Measurements from ENCODE around the gene RYR2. TPM values are rescaled to one million over a fixed set of nuclear protein-coding genes. Genes with fewer than 3 reads are reported as not detected.
A peak's percentile ranks its signal among the peaks of the same experiment; 100 is the strongest.

The RYR2 gene
- total and polyA plus RNA-seq, 4 donors: 9.2 to 31.2 (median 17.3) TPM

DNA sequence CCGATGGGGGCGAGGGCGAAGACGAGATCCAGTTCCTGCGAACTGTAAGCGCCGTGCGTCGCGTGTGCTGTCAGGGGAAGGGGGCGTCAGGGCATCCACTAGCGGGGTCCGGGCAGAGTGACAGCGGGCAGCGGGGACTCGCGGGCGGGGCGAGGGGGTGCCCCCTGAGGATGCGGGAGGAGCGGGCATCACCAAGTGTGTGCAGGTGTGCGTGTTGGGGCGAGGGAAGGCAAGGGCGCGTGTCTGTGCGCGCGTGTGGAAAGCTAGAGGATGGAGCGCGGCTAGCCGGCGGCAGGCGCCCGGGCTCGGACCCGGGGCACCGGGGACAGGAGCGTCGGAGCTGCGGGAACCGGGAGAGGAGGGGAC is 525 bp downstream of the RYR2 start:
- Histone ChIP-seq H3K4me1 (ENCODE audit: control insufficient read depth, insufficient read depth, low read length) (peaks cover 14% of the 10 kb centered on the region), H3K4me3 (ENCODE audit: low read depth, low read length) (peak overlapping the region; percentile 37)
- WGBS (ENCODE audit: insufficient coverage): 0% methylated on average over 41 of the region's 41 CpGs

DNA sequence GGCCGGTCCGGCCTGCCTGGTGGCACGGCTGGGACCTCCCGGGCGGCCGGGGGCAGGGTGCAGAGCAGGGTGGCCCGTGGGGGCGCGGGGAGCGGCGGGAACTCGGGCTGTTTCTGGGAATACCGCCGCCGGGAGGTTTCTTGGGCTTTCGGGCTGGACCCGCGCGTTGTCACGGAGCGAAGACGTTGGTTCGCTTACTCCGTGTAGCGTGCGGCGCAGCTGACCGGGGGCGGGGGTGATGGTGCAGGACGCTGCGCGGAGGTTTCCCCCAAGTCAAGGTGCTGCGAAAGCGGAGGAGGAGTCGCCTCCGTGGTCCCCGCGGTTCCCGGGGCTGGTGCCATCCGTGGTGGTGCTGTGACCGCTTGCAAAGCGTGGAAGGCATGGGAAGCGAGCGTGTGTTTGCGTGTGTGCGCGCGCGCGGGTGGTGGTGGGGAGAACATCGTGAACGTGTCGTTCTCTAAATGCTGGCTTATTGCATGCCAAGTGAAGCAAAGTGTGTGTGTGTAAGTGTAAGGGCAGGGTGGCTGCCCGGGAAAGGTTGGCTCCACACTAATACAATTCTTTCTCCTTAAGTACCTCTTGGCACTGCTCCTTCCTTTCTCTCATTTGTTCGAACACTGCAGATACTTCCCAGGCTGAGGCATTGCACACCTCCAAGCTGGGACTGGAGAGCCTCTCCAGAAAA is 1.1 kb downstream of the RYR2 start:
- Histone ChIP-seq H3K9me3 (ENCODE audit: control insufficient read depth, insufficient read depth, low read length) (no peaks in the 10 kb centered on the region), H3K4me3 (ENCODE audit: low read depth, low read length) (peak overlapping the region; percentile 22), H3K27me3 (ENCODE audit: control insufficient read depth, insufficient read depth, low read length) (peaks cover 51% of the 10 kb centered on the region), H3K36me3 (ENCODE audit: control insufficient read depth, insufficient read depth, low read length) (no peaks in the 10 kb centered on the region), H3K27ac (ENCODE audit: low read depth, low read length) (no peak overlapping the region), H3K4me1 (ENCODE audit: control insufficient read depth, insufficient read depth, low read length) (peaks cover 14% of the 10 kb centered on the region)
- peak in 3 of 6 donors; percentile 29 to 84 (median 67) for DNase-seq (ENCODE audit: low read depth in 4 of 6, low spot score in 6 of 6)
- under 1% methylated on average over 51 of the region's 55 CpGs for WGBS (ENCODE audit: insufficient coverage)

More for the DNA sequence above, 525 bp downstream of the RYR2 start:
- H3K9me3 ChIP-seq (ENCODE audit: control insufficient read depth, insufficient read depth, low read length): no peaks in the 10 kb centered on the region
- peaks cover 51% of the 10 kb centered on the region for H3K27me3 ChIP-seq (ENCODE audit: control insufficient read depth, insufficient read depth, low read length)
- no peak overlapping the region for H3K27ac ChIP-seq (ENCODE audit: low read depth, low read length)
- peak in 2 of 6 donors; percentile 52 to 75 for DNase-seq (ENCODE audit: low read depth in 4 of 6, low spot score in 6 of 6)
- no peaks in the 10 kb centered on the region for H3K36me3 ChIP-seq (ENCODE audit: control insufficient read depth, insufficient read depth, low read length)

DNA sequence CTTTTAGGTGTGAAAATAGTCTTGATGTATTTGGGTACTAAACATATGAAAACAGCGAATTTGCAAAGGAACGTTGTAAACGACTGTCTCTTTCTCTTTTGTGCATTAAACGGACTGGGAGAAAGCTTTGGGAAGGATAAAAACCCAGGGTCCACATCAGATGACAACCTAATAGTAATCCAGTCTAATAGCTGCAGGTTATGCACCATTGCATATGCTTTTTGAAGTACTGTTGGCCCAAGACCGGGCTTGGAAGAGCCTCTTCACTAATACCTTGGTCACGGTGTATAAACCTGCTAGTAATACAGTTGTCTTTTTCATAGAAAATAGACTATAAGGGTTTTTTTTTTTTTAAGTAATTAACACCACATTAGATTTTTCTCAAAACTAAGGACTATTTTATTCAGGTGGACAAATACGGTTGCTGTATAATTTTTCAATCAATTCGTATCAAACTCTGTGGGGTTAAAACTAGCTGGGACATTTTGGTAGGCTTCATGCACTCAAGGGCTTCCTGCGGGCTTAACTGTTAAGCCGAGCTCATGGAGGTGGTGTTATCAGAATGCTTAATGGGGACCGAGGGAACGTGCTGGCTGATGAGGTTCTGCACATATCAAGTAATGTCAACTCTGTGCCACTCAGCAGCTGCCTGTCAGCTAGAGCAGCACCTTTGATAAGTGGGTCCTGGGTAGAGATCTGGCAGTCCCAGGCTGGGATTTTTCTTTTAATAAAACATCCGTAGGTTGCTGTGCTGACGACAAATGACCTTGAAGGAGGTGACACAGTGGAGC is 2.1 kb downstream of the RYR2 start:
- peak overlapping the region; percentile 22 for H3K4me3 ChIP-seq (ENCODE audit: low read depth, low read length)
- no peaks in the 10 kb centered on the region for H3K9me3 ChIP-seq (ENCODE audit: control insufficient read depth, insufficient read depth, low read length)
- H3K27ac ChIP-seq (ENCODE audit: low read depth, low read length): no peak overlapping the region
- H3K27me3 ChIP-seq (ENCODE audit: control insufficient read depth, insufficient read depth, low read length): peaks cover 51% of the 10 kb centered on the region
- H3K4me1 ChIP-seq (ENCODE audit: control insufficient read depth, insufficient read depth, low read length): peaks cover 14% of the 10 kb centered on the region
- no peaks in the 10 kb centered on the region for H3K36me3 ChIP-seq (ENCODE audit: control insufficient read depth, insufficient read depth, low read length)
- DNase-seq (ENCODE audit: low read depth in 4 of 6, low spot score in 6 of 6): peak in 2 of 6 donors; percentile 8 to 65
- 4% methylated on average over 3 of the region's 14 CpGs for WGBS (ENCODE audit: insufficient coverage)

DNA sequence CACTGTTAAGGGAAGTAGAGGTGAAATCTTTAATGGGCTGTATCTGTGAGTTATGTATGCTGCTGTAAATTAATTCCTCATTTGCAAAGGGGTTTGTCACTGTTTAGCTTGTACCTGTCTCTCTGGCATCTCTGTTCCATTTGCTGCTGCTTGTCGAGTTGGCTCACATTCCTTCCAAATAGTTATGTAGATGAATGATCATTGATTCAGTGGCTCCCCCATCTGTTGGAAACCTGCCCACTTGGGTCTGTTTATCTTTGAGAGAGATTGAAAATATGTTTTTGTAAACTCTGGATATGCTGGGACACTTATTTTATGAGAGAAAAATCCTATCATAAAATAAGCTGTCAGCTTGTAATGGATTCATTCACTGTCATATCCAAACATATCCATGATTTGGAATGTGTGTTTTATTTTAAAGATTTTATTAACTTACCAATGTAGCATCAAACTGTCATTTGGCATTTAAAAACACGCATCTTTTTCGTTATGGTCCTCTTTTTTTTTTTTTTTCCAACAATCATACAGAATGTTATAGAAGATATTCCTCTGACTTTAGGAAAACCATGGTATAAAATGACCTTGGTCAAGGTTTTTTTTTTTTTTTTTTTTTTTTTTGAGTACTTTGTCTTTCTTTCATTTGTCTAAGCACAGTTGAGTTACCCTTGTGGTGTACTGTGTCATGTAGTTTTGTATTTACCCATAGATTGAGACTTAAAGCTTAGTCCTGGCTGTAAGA is 3.5 kb downstream of the RYR2 start:
- H3K4me3 ChIP-seq (ENCODE audit: low read depth, low read length): no peak overlapping the region
- DNase-seq (ENCODE audit: low read depth in 4 of 6, low spot score in 6 of 6): peak in 2 of 6 donors; percentile 15 to 67
- no peaks in the 10 kb centered on the region for H3K9me3 ChIP-seq (ENCODE audit: control insufficient read depth, insufficient read depth, low read length)
- H3K4me1 ChIP-seq (ENCODE audit: control insufficient read depth, insufficient read depth, low read length): peaks cover 14% of the 10 kb centered on the region
- no peaks in the 10 kb centered on the region for H3K36me3 ChIP-seq (ENCODE audit: control insufficient read depth, insufficient read depth, low read length)
- WGBS (ENCODE audit: insufficient coverage): 0% methylated on average over 1 of the region's 3 CpGs
- no peak overlapping the region for H3K27ac ChIP-seq (ENCODE audit: low read depth, low read length)
- H3K27me3 ChIP-seq (ENCODE audit: control insufficient read depth, insufficient read depth, low read length): peaks cover 47% of the 10 kb centered on the region

DNA sequence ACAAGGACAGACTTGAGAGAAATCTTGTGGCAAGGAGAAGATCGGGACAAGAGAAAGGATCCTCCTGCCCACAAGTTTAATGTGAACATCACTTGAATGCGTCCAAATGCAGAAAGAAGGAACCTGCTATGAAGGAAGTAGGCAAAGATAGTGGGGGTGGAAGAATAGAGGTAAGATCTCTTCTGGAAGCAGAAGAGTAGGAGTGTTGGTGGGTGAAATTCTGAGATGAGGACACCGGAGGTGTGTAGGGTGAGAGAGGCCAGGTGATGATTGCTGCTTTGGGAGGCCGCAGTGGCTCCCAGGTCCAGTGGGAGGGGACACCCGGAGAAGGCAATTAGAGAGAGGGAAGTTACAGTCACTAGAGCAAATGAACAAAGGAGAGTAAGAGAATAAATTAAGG is 6.8 kb downstream of the RYR2 start:
- Histone ChIP-seq H3K9me3 (ENCODE audit: control insufficient read depth, insufficient read depth, low read length) (no peaks in the 10 kb centered on the region), H3K27me3 (ENCODE audit: control insufficient read depth, insufficient read depth, low read length) (peaks cover 23% of the 10 kb centered on the region), H3K27ac (ENCODE audit: low read depth, low read length) (no peak overlapping the region), H3K36me3 (ENCODE audit: control insufficient read depth, insufficient read depth, low read length) (no peaks in the 10 kb centered on the region), H3K4me3 (ENCODE audit: low read depth, low read length) (no peak overlapping the region), H3K4me1 (ENCODE audit: control insufficient read depth, insufficient read depth, low read length) (no peaks in the 10 kb centered on the region)
- 79% methylated on average over 5 of the region's 5 CpGs for WGBS (ENCODE audit: insufficient coverage)
- DNase-seq (ENCODE audit: low read depth in 4 of 6, low spot score in 6 of 6): no peak

DNA sequence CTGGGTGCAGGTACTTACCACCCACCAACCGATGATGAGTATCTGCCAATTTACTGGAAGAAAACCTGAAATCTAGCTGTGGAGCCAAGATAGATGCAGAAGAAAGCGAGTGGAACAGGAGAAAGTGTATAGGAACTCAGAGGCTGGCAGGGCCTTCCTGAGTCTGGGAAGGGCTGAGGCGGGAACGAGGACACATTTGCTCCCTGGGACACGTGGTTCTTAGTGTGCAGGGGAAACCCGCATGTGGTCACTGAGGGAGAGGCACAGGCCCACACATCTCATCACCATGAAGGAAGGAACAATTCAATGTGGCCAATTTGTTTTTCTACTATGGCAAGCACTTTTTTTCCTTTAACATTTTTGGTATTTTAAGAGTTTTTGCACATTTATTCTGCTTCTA is 8.2 kb downstream of the RYR2 start:
- Histone ChIP-seq H3K4me1 (ENCODE audit: control insufficient read depth, insufficient read depth, low read length) (no peaks in the 10 kb centered on the region), H3K27me3 (ENCODE audit: control insufficient read depth, insufficient read depth, low read length) (peaks cover 9% of the 10 kb centered on the region), H3K9me3 (ENCODE audit: control insufficient read depth, insufficient read depth, low read length) (no peaks in the 10 kb centered on the region), H3K36me3 (ENCODE audit: control insufficient read depth, insufficient read depth, low read length) (no peaks in the 10 kb centered on the region), H3K27ac (ENCODE audit: low read depth, low read length) (no peak overlapping the region), H3K4me3 (ENCODE audit: low read depth, low read length) (no peak overlapping the region)
- WGBS (ENCODE audit: insufficient coverage): 91% methylated on average over 6 of the region's 6 CpGs
- DNase-seq (ENCODE audit: low read depth in 4 of 6, low spot score in 6 of 6): no peak

DNA sequence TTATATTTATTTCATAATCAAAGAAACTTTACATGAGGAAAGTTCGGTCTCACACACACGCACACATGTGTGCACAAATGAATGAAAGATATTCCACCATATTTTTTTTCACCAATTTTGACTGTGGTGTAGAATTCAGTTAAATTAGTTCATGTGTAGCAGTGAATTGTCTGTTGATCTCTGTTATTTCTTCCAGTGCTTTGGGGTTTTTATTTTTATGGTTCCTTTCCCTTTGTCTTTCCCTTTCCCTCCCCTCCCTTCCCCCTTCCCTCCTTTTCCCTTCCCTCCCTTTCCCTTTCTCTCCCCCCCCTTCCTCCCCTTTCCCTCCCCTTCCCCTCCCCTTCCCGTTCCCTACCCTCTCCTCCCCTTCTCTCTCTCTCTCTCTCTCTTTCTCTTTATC is 8.9 kb downstream of the RYR2 start:
- Histone ChIP-seq H3K4me1 (ENCODE audit: control insufficient read depth, insufficient read depth, low read length) (no peaks in the 10 kb centered on the region), H3K27ac (ENCODE audit: low read depth, low read length) (no peak overlapping the region), H3K36me3 (ENCODE audit: control insufficient read depth, insufficient read depth, low read length) (no peaks in the 10 kb centered on the region), H3K9me3 (ENCODE audit: control insufficient read depth, insufficient read depth, low read length) (no peaks in the 10 kb centered on the region), H3K27me3 (ENCODE audit: control insufficient read depth, insufficient read depth, low read length) (peaks cover 9% of the 10 kb centered on the region), H3K4me3 (ENCODE audit: low read depth, low read length) (no peak overlapping the region)
- no CpG with 5 or more reads among the region's 3 CpGs for WGBS (ENCODE audit: insufficient coverage)
- no peak for DNase-seq (ENCODE audit: low read depth in 4 of 6, low spot score in 6 of 6)

DNA sequence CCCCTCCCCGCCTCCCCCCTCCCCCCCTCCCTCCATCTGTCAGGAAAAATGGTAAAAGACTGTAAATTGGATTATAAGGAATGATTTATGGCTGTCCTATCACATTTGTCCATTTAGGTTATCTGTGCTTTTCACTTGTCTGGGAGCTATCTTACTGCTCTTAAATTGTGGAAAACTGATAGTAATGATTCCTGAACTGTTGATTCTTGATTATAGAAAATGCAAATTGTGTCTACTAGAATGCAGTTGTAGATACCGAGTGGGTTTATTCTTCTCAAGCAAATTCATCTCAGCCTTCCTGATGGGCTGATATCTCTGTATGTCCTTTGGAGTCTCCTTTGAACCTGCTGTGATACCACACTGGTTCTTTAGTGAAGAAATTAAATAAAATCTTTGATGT is 12.3 kb downstream of the RYR2 start:
- no peaks in the 10 kb centered on the region for H3K36me3 ChIP-seq (ENCODE audit: control insufficient read depth, insufficient read depth, low read length)
- no CpG with 5 or more reads among the region's 2 CpGs for WGBS (ENCODE audit: insufficient coverage)
- no peak overlapping the region for H3K4me3 ChIP-seq (ENCODE audit: low read depth, low read length)
- H3K27me3 ChIP-seq (ENCODE audit: control insufficient read depth, insufficient read depth, low read length): no peaks in the 10 kb centered on the region
- H3K27ac ChIP-seq (ENCODE audit: low read depth, low read length): no peak overlapping the region
- H3K9me3 ChIP-seq (ENCODE audit: control insufficient read depth, insufficient read depth, low read length): no peaks in the 10 kb centered on the region
- no peak for DNase-seq (ENCODE audit: low read depth in 4 of 6, low spot score in 6 of 6)
- H3K4me1 ChIP-seq (ENCODE audit: control insufficient read depth, insufficient read depth, low read length): no peaks in the 10 kb centered on the region

DNA sequence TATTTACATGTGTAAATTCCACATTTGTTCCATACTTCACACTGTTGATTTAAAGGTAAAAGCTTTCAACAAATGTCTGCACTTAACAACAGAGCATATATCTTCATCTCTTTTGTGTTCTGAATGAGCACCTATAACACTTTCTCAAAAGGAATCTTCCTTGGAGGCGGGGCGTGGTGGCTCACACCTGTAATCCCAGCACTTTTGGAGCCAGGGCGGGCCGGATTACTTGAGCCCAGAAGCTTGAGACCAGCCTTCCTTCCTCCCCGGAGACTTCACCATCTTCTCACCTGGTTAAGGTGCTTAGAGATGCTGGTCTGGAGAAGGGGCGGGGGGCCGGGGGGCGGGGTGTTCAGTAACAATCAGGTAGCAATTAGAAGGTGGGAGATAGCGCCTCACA is 16.5 kb downstream of the RYR2 start:
- WGBS (ENCODE audit: insufficient coverage): 100% methylated on average over 2 of the region's 9 CpGs
- H3K4me3 ChIP-seq (ENCODE audit: low read depth, low read length): no peak overlapping the region
- H3K9me3 ChIP-seq (ENCODE audit: control insufficient read depth, insufficient read depth, low read length): no peaks in the 10 kb centered on the region
- H3K4me1 ChIP-seq (ENCODE audit: control insufficient read depth, insufficient read depth, low read length): no peaks in the 10 kb centered on the region
- no peak overlapping the region for H3K27ac ChIP-seq (ENCODE audit: low read depth, low read length)
- no peak for DNase-seq (ENCODE audit: low read depth in 4 of 6, low spot score in 6 of 6)
- H3K27me3 ChIP-seq (ENCODE audit: control insufficient read depth, insufficient read depth, low read length): no peaks in the 10 kb centered on the region
- no peaks in the 10 kb centered on the region for H3K36me3 ChIP-seq (ENCODE audit: control insufficient read depth, insufficient read depth, low read length)
